Stimulated activated CD4-positive, alpha-beta T cell treated with anti-CD3 and anti-CD28 coated beads, Interleukin-2, amount 100 ng/mL, for 24 hours (primary cell): ENCODE data around the gene CNTF.

ENCODE experiments used
- DNase-seq, 2 donors: peaks; one replicate each; pipeline ENCODE4 v3.0.0-alpha.2; 2020

The CNTF gene

DNA sequence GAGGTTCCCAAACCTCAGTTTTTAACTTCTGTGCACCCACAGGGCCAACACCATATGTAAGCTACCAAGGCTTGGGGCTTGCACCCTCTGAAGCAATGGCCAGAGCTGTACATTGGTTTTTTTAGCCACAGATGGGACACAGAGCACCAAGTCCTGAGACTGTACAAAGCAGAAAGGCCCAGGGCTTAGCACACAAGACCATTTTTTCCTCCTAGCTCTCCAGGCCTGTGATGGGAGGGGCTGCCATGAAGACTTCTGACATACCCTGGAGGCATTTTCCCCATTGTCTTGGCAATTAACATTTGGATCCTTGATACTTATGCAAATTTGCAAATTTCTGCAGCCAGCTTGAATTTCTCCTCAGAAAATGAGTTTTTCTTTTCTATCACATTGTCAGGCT, 23.4 kb downstream of the CNTF start:
- no peak for DNase-seq

DNA sequence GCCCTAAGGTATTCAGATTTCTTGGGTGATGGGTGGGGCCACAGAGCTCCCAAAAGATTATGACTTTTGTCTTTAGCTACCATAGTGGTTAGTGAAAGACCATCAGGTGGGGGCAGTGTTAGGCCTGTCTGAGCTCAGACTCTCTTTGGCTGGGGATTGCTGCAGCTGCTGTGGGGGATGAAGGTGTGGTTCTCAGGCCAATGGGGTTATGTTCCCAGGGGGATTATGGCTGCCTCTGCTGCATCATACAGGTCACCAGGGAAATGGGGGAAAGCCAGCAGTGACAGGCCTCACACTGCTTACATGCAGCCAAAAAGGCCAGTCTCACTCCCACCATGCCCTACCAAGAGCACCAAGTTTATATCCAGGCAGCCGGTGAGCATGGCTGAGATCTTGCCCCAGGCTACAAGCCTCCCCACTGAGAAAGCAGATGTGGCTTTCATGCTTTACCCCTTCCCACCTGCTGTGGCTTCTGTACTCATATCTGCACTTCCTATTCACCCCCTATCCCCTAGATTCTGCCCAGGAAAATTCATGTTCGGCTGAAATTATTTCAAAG, 24.8 kb downstream of the CNTF start:
- DNase-seq = no peak

DNA sequence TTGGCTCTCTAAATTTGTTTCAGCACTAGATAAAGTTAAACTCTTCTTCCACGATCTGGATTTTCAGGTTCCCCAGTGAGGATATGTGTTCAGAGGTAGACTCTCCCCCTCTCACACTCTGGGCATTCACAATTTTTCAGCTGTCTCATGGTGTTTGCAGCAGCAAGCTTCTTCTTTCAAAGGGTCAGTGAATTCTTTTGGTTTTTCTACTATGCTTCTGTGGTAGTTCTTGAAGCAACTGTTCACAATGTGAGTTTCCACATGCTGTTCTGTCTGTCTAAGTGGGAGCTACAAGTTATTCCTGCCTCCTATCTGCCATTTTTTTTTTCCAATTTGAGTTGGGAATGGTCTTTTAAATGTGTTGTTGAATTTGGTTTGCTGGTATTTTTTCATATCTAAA, 25.4 kb downstream of the CNTF start:
- DNase-seq = no peak

DNA sequence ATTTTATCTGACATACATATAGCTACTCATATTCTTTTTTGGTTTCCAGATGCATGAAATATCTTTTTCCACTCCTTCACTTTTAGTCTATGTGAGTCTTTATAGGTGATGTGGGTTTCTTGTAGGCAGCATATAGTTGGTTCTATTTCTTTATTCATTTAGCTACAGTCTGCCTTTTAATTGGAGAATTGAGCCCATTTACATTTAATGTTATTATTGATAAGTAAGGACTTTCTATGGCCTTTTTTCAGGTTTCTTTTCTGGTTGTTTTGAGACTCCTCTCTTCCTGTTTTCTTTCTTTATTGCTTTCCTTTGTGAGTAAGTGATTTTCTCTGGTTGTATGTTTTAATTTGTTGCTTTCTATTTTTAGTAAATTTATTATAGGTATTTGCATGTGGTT, 27.2 kb downstream of the CNTF start:
- DNase-seq = no peak

DNA sequence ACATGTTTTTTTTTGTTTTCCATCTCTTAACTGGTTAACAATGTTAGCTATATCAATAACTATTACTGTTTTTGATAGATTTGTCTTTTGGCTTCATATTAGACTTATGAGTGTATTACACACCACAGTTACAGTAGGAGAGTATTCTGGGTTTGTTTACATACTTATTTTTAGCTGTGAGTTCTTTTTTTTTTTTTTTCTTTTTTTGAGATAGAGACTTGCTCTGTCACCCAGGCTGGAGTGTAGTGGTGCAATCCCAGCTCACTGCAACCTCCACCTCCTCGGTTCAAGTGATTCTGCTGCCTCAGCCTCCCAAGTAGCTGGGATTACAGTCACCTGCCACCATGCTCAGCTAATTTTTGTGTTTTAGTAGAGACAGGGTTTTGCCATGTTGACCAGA, 28.0 kb downstream of the CNTF start:
- DNase-seq = no peak

DNA sequence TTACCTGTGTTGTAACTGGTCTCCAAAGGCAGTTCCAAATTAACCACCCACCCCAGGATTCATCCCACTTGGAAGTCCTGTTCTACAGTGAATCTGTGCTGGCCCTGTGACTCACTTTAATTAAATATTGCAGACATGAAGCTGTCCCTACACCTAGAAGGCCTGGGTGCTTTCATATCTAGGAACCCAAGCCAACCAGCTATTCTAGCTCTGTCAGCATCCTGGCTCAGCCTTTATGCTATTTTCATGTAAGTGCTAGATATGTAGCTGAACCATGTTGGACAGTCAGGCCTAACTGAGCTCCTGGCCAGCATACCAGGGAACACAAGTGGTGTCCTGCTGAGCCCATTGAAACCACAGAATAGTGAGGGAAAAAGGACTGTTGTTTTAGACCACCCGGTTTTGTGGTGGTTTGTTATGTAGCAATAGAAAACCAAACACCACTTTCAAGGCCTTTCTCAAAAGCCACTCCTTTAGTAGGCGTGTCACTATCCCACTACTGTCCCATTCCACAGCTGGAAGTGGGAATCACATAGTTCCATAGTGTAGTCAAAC, 30.3 kb downstream of the CNTF start:
- no peak for DNase-seq

DNA sequence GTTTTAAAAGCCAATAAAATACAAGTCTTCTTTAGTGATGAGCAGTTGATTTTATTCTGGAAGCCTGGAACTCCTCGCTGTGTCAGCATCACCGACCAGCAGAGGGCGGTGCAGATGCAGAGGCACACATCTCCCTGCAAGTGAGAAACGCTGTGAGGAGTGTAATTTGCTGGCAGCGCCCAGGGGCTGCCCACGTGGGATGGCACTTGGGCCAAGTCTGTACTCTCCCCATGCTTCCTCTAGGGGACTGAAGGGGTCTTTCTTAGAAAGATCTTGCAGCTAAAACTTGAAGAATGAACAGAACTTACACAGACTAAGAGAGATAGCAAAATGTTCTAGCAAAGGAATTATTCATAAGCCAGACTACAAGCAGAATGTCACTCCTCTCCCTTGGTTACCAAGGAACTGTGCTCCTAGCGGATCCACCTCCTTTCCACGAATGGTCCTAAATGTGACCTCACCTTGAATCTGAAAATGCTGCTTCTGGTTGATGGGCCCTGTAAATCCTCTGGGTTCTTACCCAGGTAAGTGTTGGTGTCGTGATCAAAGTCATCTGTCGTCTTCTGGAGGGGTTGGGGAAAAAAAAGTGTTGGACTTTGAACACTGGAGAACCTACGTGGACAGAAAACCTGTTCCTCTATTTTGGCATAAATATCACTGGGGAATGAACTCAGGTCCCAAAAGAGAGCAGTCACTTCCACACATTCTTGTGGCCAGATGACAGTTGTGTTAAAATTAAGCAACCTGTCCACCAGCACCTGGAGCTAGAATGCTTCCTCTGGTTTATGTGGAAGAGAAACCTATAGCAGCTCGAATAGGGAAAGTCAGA, 31.8 kb downstream of the CNTF start:
- DNase-seq = peak; percentile 83 to 86

DNA sequence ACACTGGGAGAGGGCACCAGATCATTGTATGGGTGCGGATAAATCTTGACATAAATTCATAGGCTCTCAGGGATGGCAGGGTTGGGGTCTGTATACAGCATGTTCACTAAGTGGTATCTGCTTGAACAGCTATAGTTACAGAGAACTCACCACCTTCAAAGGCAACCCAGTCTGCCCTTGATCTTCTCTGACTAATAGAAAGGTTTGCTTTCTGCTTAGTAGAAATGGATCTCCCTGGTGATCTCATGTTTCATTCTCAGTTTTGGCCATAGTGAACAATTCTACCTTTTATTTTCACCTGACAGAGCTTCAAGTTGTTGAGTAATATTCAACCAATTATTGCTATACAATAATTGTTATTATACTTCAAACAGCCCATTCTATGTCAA, 32.4 kb downstream of the CNTF start:
- no peak for DNase-seq

DNA sequence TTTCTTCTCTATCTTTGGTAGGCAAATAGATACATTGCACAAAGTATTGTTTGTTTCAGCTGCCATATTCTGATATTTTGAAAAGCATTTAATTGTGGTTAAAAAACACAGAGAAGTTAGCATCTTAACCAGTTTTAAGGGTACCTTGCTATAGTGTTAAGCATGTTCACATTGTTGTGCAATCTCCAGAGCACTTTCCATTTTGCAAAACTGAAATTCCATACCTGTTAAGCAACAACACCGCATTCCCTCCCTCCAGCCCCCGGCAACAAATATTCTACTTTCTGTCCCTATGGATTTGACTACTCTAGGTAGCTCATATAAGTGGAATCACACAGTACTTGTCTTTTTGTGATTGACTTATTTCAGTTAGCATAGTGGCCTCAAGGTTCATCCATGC, 33.9 kb downstream of the CNTF start:
- no peak for DNase-seq

DNA sequence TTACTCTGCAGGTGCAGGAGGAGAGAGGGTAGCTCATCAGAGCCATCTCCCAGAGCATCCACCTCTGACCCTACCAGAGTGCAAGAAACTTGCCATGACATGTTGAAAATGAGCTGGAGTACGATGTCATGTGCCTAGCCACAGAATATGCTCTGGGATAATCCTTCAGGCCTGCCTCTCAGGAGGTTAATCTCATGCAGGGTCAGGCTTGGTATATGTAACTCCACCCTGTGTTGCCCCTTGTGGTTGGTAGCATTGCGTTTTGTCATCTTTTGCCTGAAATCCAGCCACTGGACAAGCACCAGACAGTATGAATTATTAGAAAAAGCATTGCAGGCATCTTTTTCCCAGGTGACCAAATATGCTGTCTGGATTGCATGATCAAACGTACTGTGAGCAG, 36.2 kb downstream of the CNTF start:
- no peak for DNase-seq

DNA sequence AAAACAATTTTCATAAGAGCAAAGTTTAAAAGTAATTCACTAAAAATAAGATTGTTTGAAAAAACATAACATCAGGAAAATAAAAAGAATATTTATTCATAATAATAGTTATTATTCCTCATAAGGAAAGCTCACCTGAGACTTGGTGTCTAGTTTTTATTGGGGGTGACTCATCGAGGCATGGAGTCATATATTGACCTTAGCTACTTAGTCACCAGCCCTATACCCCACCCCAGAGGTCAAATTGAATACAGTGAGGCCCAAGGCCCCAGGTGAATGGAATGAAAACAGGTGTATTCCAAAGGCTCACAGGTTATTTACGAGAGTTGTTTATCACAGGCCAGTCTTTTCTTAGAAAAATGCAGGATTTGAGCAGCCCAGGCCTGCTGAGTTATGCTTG, 36.9 kb downstream of the CNTF start:
- DNase-seq = no peak

DNA sequence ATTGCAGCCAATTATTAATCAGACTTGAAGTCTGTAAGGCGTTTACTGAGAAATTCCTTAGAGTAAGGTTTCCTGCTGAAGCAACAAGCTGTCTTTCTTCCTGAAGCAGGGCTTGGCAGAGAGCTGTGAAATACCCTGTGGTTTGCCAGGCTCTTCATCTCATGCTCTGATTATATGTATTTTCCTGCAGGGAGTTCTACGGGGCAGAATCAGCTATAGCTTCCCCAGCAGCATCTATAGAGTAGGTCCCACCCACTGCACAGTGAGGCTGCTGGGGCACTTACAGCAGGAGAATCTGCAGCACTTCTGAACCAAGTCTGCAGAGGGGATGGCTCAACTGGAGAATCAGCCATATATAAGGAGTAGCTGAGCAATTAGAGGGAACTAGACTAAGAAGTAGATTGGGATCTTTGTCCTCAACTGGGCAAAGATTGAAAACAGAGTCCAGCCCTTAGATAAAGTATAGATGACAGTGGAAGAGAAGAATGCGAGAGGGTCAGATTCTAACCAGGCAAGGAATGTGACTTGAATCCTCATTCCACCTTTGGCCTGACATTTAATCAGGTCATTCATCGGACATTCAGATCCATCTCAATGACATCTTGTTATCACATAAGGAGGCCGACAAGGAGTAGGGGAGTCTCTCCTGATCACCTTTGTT, 37.6 kb downstream of the CNTF start:
- DNase-seq = no peak

DNA sequence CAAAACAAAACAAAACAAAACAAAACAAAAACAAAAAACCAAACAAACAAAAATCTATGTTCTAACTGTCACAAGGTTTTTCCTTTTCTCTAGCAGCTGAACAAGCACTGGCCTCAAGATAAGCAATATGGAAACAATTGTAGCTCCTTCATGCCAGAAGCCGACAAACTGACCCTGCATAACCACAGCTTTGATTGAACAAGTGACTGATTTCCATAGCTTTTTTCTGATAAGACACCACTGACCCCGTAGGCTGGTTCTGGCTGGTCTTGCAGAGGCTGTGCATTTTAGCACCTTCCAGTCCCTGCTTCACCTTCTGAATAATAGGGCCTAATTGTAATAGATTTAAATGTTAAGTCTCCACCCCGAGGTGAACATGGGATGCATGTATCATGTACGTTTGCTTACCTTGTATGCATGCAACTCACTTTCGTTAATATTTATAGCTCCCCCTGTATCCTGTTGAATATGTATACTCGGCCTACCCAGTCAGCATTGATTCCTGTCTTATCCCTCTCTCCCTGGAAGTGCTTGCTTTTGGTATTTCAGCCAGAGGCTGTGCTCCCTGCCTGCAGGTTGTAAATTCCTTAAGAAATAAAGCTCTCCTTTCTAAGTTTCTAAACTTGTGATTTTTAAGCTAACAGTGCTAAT, 49.6 kb downstream of the CNTF start:
- DNase-seq = no peak

DNA sequence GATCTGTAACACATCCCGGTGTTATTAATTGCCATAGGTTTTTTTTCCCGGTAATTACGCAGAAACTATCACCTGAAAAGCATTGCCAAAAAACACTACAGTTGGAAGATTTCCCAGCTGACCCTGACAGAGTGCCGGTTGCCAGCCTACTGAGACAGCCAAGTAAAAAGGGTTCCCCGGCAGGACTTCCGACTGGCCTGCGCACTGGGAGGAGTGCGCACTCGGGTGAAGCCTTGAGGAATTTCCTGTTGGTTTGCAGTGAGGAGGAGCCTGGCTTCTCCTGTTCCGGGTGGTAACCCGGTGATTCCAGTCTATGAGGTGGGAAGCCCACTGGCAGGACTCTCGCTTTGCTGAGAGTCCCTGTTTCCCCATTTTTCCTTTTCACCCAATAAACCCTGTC, 52.1 kb downstream of the CNTF start:
- no peak for DNase-seq
